Measurements from ENCODE around the gene SARS1.
"Not testable (repeated sequence)": the region's sequence is repeated elsewhere in the genome, so short reads cannot be mapped to it uniquely, and the experiment has no call there.

The SARS1 gene, protein sequence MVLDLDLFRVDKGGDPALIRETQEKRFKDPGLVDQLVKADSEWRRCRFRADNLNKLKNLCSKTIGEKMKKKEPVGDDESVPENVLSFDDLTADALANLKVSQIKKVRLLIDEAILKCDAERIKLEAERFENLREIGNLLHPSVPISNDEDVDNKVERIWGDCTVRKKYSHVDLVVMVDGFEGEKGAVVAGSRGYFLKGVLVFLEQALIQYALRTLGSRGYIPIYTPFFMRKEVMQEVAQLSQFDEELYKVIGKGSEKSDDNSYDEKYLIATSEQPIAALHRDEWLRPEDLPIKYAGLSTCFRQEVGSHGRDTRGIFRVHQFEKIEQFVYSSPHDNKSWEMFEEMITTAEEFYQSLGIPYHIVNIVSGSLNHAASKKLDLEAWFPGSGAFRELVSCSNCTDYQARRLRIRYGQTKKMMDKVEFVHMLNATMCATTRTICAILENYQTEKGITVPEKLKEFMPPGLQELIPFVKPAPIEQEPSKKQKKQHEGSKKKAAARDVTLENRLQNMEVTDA

DNA sequence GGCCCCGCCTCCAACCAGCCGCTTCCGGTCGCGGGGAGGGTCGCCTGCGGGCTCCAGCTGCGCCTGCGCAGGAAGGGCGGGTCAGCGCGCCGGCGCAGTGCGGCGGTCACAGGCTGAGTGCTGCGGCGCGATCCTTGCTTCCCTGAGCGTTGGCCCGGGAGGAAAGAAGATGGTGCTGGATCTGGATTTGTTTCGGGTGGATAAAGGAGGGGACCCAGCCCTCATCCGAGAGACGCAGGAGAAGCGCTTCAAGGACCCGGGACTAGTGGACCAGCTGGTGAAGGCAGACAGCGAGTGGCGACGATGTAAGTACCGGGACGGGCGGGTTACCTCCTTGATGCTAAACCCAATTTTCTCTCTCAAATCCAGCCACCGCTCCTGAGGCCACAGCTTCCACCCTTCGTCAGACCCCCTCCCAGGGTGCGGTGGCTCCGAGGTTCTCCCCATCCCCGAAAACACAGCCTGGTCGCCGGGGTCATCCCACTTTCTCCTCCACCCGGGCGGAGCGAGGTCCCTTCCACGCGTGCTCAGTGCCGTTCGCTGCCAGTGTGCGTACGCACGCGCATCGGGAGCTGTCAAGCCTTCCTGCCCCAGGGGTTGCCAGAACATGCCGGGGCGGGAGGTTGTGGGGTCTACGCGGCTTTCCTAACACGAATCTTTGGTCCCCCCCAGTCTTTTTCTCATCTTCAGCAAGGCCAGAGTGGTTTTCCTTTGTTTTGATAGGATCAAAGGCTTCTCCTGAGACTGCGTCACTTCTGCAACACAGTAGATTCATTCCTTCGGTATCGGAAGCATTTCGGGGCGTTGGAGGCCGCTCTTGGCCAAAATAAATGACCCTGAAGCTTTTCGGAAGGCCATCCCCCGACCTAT lies at the start of gene SARS1:
Gene SARS1, plus strand, starts transcription at position 95 of the 870 bp plus-strand sequence. Its CDS starts 75 bp downstream, at position 170.
- peak; percentile 47 for DNase-seq

DNA sequence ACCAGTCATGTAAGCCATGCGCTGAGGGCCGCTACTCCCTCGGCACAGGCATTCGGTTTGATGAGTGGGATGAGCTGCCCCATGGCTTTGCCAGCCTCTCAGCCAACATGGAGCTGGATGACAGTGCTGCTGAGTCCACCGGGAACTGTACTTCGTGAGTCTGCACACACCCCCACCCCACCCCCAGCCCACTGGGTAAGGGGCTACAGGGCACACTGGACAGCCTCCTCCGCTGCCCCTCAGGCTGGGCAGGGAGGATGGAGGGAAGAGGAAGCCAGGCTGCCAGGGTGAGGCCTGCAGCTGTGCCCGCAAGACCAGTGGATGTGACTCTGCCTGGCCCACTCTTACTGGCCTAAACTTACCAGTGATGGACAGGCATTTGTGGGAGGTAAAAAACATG lies 49.2 kb upstream of the SARS1 start:
- DNase-seq: no peak

DNA sequence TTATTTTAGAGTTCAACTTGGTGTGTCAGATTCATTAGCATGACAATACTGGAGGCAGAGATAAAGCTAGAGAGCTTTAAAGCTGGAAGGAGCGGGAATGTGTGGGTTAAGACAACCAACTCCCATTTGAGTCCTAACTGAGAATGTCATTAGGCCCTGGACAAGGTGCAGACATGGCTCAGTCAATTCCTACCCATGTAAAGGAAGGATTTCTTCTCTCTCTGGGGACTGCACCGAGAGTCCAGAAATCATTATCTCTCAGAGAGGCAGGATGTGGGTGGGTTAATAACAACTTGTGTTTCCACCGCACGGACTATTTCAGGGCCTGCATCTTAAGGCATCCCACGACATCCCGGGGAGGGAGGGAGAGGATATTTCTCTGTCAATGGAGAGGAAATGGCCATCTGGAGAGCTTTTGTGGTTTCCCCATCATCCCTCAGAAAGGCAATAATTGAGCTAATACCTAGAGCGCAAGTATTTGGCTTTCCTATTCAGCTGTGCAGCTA lies 46.7 kb upstream of the SARS1 start:
- DNase-seq: no peak

DNA sequence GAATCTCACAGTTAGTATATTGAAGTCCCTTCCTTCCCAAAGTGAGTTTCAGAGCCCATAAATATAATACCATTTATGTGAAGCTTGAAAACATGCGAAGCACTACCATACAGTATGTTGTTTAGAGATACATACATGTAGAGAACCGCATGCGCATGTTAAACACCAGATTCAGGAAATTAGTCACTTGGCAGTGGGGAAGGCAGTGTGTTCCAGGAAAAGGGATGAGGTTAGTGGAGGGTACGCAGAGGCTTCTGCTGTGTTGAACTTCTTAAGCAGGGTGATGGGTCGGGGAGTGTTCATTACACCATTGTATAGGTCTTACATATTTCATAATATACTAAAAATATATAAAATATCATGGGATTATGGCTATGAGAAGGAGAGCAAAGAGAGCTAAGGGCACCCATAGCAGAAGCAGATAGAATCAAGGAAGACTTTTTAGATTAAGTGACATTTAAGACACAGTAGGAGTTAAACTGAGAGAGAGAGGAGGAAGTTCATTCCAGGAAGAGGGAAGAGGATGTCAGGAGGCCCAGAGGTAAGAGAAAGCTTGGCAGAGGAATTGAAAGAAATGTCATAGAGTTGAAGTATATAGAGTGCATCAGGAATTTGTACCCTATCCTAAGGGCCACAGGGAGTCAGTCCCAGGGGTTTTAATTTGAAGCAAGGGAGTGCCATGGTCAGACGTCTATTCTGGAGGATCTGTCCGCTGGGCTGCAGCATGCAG lies 43.5 kb upstream of the SARS1 start:
- DNase-seq: no peak

DNA sequence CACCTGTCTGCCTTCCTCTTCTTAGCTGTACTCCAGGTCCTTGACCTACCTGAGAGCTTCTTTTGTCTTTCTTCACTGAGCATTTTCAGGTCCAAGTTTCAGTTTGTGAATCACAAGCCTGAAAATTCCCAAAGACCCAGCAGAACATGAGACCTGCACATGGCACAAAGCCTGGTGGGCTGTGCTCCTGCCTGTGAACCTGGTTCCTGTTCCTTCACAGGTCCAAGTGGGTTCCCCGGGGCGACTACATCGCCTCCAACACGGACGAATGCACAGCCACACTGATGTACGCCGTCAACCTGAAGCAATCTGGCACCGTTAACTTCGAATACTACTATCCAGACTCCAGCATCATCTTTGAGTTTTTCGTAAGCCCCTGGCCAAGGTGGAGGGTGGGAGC lies 42.1 kb upstream of the SARS1 start:
- DNase-seq: no peak

DNA sequence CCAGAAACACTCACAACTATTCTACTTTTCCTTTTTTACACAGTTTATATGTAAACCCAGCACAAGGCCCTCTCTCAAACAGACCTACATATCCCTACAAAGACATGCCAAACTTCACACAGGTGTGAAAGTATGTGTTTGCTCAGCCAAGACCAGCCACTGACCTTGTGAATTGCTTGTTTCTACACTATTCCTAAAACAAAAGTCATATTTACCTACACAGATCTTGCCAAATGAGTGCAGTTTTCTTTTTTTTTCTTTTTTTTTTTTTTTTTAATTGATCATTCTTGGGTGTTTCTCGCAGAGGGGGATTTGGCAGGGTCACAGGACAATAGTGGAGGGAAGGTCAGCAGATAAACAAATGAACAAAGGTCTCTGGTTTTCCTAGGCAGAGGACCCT lies 37.4 kb upstream of the SARS1 start:
- not testable (repeated sequence) for DNase-seq

DNA sequence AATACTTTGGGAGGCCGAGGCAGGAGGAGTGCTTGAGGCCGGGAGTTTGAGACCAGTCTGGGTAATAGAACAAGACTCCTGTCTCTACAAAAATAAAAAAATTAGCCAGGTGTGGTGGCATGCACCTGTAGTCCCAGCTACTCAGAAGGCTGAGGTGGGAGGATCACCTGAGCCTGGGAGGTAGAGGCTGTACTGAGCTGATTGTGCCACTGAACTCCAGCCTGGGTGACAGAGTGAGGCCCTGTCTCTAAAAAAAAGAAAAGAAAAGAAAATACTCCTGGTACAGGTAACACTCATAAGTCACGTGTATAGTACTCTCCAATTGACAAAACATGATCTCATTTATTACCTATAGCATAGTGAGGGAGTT lies 33.0 kb upstream of the SARS1 start:
- not testable (repeated sequence) for DNase-seq

DNA sequence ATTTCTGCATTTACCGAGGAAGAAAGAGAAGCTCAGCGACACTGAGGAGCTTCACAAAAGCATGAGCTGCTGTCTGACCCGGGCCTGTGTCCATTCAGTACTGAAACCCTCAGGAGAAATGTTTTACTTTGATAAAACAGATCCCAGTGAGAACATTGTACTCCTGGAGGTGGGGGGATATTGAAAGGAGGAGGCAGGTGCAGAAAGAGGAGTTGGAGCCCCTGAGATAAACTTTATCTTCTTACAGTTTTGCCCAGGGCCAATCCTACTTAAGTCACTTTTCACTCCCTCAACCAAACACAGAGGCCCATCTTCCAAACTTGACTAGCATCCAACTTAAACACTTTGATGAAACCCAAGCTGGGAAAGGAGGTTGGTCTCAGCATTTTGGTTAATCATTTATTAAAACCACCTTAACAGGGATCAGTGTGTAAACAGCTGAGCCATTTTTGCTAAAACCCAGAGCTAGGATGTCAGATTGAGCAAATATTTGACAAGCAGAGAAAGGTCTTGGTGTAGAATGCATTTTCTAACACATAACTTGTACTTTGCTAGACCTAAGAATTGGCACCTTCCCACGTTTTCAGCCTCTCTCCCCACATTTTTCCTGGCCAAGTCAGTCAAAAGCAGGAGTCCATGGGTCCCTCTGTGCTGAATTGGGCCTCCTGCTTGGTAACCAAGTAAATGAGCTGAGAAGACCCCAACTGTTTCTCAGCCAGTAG lies 32.5 kb upstream of the SARS1 start:
- DNase-seq: no peak

DNA sequence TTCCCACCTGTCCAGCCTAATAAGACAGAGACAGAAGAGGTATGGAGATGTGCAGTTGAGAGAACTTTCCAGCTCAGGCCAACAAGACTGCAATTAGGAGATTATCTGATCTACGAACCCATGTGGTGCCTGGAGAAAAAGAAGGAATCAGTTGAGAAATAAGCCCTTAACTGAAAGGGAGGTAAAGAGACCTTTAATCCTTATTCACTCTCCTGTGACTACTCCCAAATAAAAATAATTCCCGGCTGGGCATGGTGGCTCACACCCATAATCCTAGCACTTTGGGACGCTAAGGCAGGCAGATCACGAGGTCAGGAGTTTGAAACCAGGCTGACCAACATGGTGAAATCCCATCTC lies 31.9 kb upstream of the SARS1 start:
- DNase-seq: no peak

DNA sequence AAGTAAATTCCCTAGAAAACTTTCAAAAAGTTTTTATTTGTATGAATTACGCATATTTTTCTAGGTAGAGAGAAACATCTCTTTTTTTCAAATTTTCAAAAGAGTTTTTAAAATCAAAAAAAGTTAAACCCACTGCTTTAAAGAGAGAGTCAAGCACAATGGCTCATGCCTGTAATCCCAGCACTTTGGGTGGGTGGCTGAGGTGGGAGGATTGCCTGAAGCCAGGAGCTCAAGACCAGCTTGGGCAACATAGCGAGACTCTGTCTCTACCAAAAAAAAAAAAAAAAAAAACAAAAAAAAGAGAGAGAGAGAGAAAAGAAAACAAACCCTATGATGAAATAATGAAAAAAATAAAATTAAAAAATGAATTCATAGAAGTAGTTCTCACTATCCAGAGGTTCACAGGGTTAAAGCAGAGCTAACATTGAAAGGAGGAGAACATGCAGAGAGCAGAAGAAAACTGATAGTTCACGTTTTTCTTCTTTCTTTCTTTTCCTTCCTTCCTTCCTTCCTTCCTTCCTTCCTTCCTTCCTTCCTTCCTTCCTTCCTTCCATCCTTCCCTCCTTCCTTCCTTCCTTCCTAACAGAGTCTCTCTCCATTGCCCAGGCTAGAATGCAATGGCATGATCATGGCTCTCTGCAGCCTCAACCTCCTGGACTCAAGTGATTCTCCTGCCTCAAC lies 30.5 kb upstream of the SARS1 start:
- DNase-seq: no peak

DNA sequence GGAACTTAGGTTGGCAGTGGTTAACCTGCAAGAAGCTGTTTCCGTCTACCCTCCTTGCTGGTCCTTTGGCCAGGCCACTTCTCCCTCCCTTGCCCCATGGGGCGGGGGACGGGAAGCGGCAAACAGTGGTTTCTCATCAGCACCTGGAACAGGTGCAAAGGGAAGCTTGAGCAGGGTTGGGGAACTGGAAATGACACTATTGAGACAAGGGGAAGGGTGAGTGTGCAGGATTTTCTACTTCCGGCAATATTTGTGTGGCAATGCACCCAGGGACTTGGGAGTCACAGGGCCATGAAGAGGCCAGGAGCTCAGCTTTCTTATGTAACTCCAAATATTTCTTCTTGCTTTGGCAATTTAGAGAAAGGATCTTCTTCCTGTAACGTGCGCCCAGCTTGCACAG lies 29.0 kb upstream of the SARS1 start:
- DNase-seq: no peak

DNA sequence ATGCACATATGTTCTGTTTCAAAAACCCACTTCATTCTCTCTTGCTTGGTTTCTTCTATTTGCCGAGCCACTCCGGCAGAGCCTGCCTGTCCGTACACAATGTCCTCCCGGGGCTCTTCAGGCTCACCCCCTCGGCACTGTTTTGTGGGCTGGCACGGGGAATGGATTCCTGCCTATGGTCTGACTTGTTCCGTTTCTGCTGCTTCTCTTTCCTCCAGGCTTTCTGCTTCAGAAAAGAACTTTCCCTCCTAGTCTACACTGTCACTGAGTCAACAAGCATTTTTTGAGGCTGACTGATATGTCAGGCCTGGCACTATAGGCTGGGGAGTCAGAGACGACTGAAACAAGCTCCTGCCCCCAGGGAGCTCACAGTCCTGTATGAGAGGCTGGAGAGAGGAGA lies 28.4 kb upstream of the SARS1 start:
- no peak for DNase-seq

DNA sequence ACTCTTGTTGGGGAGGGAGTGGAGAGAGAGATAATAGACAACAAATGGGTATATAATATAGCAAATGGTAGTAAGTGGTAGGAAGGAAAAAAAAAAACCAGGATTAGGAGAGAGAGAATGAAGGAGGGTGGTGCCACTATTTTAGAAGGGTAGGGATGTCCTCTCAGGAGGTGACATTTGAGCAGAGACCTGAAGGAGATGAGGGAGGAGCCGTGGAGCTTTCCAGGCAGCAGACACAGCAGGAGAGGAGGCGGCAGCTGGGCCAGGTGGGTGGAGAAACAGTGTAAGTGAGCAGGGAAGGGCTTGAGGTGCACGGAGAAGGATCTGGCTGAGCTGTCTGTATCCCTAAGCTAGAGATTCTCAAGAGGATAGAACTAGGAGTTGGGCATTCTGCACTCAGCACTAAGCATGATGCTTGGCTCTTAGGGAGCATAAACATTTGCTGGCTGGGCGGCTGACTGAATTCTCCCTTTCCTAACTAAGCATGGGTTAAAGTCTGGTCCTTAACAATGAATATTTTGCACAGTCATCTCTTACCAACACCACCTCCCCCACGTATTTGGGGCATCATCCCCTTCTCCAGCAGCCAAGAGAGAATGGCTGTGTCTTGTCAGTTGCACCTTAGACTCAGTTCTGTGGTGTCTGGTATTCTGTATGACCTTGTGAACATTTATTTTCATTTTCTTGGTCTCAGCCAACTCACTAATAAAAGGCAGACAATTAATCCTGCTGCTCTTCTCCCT lies 27.6 kb upstream of the SARS1 start:
- DNase-seq: no peak

DNA sequence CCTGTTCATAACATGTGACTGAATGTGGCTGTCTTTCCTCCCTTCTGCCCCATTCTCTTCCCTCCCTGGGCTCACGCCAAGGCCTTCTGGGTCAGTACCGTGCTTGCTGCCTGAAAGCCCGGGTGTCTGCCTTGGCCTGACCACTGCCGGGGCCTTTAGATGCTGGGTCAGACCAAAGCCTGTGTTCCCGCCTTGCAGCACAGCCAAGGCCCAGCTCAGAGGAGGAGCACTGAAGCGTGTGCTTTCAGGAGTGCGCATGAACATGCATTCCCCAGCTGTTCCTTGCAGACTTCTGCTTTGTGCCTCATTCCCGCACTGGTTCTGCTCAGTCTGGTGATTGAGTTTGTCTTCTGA lies 27.0 kb upstream of the SARS1 start:
- DNase-seq: no peak

DNA sequence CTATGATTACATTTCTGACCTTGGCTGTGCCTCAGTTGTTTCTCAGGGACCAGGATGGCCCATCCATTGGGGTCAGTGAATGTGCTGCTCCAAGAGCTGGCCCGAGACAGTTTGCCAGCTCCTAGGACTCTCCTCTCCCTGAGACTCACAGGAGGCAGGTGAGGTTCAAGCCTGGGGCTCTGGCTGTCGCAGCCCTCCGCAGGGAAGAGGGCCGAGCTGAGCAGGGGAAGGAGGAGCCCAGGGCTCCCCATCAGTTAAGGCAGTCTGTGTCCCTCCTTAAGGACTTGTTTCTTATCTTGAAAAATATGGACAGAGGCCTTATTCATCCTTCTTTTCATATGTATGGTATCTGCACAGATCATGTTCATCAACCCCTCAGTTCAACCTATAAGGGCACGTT lies 26.6 kb upstream of the SARS1 start:
- DNase-seq: no peak

DNA sequence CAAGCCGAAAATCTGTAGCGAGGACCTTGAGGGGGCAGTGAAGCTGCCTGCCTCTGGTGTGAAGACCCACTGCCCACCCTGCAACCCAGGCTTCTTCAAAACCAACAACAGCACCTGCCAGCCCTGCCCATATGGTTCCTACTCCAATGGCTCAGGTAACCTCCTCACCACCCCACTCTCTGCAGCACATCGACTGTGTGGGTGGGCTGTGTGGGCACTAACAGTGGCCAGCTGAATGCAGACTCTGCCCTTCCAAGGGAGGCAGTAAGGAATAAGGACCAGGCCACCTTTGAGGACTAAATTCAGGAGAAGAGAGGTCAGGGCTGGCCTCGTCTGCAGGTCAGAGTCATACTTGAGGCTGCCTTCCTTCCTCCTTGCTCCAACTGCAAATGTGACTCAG lies 25.5 kb upstream of the SARS1 start:
- DNase-seq: no peak

DNA sequence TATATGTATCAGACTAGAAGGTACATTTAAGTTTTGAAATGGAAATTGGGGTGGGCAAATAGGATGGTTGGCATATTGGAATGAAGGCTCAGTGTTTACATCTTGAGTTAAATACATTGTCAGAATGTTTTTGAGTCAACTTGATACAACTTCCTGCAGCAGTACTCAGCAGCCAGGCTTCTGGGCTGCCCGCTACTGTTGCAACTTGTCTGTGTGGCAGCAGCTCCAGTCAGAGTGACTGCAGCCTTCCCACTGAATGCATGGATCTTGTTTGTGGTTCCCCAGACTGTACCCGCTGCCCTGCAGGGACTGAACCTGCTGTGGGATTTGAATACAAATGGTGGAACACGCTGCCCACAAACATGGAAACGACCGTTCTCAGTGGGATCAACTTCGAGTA lies 24.9 kb upstream of the SARS1 start:
- DNase-seq: no peak

DNA sequence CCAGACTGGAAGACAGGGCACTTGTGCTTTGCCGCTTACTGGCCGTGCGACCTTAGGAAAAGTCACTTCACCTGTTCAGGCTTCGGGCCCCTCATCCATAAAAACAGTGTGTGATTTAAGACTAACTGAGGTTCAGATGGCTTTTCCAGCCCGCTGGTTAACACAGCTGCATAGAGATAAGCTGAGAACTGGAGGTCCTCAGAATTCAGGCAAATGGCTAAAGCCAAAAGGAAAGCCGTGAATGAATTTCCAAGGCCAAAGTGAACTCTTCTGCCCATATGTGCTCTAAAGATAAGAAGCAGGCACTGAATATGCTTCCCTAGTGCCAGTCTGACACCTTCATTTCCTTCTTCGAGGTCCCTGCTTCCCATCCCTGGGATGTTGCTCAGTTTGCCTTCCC lies 23.5 kb upstream of the SARS1 start:
- DNase-seq: no peak

DNA sequence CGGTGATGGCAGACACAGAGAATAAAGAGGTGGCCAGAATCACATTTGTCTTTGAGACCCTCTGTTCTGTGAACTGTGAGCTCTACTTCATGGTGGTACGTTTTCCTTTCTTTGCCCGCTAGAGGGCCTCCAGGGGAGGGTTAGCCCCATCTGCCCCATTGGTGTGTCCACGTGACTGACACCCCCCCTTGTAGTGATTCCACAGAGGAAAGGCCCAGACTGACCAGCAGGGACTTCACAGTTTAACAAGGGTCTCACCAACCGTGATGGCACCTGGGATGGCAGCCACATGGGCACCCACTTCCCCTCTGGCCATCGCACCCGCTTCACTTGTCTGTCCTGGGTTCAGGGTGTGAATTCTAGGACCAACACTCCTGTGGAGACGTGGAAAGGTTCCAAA lies 22.3 kb upstream of the SARS1 start:
- no peak for DNase-seq

DNA sequence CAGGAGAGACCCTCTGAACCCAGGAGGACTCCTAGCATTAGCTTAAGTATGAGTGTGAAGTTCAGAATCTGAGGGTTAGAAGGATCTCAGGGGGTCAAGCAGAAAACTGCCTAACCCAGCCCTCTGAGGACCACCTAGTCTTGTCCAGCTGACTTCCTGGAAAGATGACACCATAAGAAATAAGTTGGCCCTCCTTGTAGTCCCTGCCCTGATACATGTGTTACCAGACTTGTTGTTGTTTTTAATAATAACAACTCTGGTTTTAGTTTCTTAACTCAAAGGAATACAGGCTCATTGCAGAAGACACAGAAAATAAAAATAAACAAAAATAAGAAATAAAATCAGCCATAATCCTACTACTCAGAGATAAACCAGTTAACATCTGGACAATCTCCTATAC lies 21.8 kb upstream of the SARS1 start:
- DNase-seq: no peak

DNA sequence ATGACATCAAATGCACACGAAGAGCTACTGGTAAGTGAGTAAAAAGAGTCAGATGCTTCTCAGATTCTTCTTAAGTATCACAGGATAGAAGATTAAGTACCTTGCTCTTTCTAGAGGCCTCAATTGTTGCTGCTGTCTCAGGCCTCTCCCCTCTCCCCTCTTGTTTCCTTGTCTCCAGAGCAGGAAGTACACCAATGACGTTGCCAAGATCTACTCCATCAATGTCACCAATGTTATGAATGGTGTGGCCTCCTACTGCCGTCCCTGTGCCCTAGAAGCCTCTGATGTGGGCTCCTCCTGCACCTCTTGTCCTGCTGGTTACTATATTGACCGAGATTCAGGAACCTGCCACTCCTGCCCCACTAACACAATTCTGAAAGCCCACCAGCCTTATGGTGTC lies 21.3 kb upstream of the SARS1 start:
- no peak for DNase-seq

Measured in DMS 273 treated with DMSO at 0.1 percent for 48 hours (cell line).